Keratinocyte (primary cell): Measurements from ENCODE around the gene MYO16. TPM values are rescaled to one million over a fixed set of nuclear protein-coding genes. Genes with fewer than 3 reads are reported as not detected.

Source experiments
- DNase-seq: peaks from one replicate; pipeline ENCODE4 v3.0.0-alpha.2; 2011; ENCODE audit warnings: low read depth, missing footprints, low spot score
- FAIRE-seq: peaks from 2 replicates; lab custom pipeline; 2011; peaks lifted over from hg19 to GRCh38; lab: Jason Lieb, UNC
- H2AFZ ChIP-seq: 2 replicates; pipeline ENCODE4 v1.6.0; 2012; ENCODE audit warnings: low read length, control low read depth, inconsistent platforms; ENCODE audit not compliant: control insufficient read depth
- H3K27ac ChIP-seq: 2 replicates; pipeline ENCODE4 v1.5.1; 2011; ENCODE audit warnings: low read length; ENCODE audit not compliant: control insufficient read depth, insufficient read depth
- H3K27me3 ChIP-seq: 3 replicates; pipeline ENCODE4 v1.6.0; 2011; ENCODE audit warnings: low read length; ENCODE audit not compliant: control insufficient read depth, insufficient read depth; ENCODE audit errors: extremely low read depth
- H3K36me3 ChIP-seq, 2 experiments: 2 replicates in 1 of 2; 3 replicates in 1 of 2; pipeline ENCODE4 v1.5.1; 2011; ENCODE audit warnings: low read length in 2 of 2, mild to moderate bottlenecking in 1 of 2; ENCODE audit not compliant: control insufficient read depth in 2 of 2, insufficient read depth in 2 of 2; ENCODE audit errors: extremely low read depth in 1 of 2
- H3K4me1 ChIP-seq: 3 replicates; pipeline ENCODE4 v1.5.1; 2011; ENCODE audit warnings: low read length; ENCODE audit not compliant: control insufficient read depth, insufficient read depth; ENCODE audit errors: extremely low read depth
- H3K4me2 ChIP-seq: 3 replicates; pipeline ENCODE4 v1.6.0; 2011; ENCODE audit warnings: low read depth, low read length; ENCODE audit not compliant: control insufficient read depth, insufficient read depth; ENCODE audit errors: extremely low read depth
- H3K4me3 ChIP-seq, 3 experiments: fragments of 200-600 bp in 1 of 3; sonication (generic) in 1 of 3; 2 replicates in 2 of 3; 3 replicates in 1 of 3; pipeline ENCODE4 v1.5.1; 2011 to 2016; ENCODE audit warnings: low read length in 3 of 3, mild to moderate bottlenecking in 3 of 3, control low read depth in 2 of 3, inconsistent platforms in 1 of 3, low read depth in 1 of 3, mixed read lengths in 1 of 3, mixed run types in 1 of 3, moderate library complexity in 1 of 3; ENCODE audit not compliant: control insufficient read depth in 2 of 3, insufficient read depth in 2 of 3; ENCODE audit errors: extremely low read depth in 1 of 3
- H3K79me2 ChIP-seq: 2 replicates; pipeline ENCODE4 v1.6.0; 2012; ENCODE audit warnings: low read length; ENCODE audit not compliant: control insufficient read depth, insufficient read depth
- H3K9ac ChIP-seq: 3 replicates; pipeline ENCODE4 v1.6.0; 2011; ENCODE audit warnings: low read length; ENCODE audit not compliant: control insufficient read depth, insufficient read depth; ENCODE audit errors: extremely low read depth
- H3K9me1 ChIP-seq: 3 replicates; pipeline ENCODE4 v1.6.0; 2011; ENCODE audit warnings: low read length; ENCODE audit not compliant: control insufficient read depth, insufficient read depth; ENCODE audit errors: extremely low read depth
- H3K9me3 ChIP-seq: 2 replicates; pipeline ENCODE4 v1.5.1; 2012; ENCODE audit warnings: low read depth, low read length; ENCODE audit not compliant: control insufficient read depth
- H4K20me1 ChIP-seq: 3 replicates; pipeline ENCODE4 v1.6.0; 2011; ENCODE audit warnings: low read length; ENCODE audit not compliant: control insufficient read depth, insufficient read depth; ENCODE audit errors: extremely low read depth
- CTCF ChIP-seq, 3 experiments: IDR thresholded peaks in 1 of 3; conservative IDR thresholded peaks in 1 of 3; optimal IDR thresholded peaks in 1 of 3; 2 replicates in 2 of 3; 3 replicates in 1 of 3; pipeline versions ENCODE3 to v1.5.1; 2011; ENCODE audit warnings: low read length in 3 of 3, mild to moderate bottlenecking in 3 of 3, moderate library complexity in 2 of 3, control low read depth in 1 of 3, inconsistent platforms in 1 of 3; ENCODE audit not compliant: insufficient read depth in 2 of 3; ENCODE audit errors: extremely low read depth in 1 of 3
- EZH2 ChIP-seq: IDR thresholded peaks from one replicate; pipeline ENCODE4 v1.6.1; 2012; ENCODE audit warnings: inconsistent platforms, mild to moderate bottlenecking, low read length, moderate library complexity
- dilution Hi-C: fragments of 300-500 bp; cut with MboI; formaldehyde crosslinking; loops from one replicate; pipeline ENCODE4 v1.7.0; 2020; ENCODE audit warnings: low sequenced_read_pairs; ENCODE audit not compliant: extremely low pct_ligation_motif_present
- polyA plus RNA-seq, 5 experiments: library from polyadenylated mRNA; depleted of rRNA in 3 of 5; stranded (reverse) in 3 of 5; stranded (forward) in 1 of 5; unstranded in 1 of 5; fragments of >200 nt; gene quantifications; 1 replicate in 1 of 5; 2 replicates in 3 of 5; 3 replicates in 1 of 5; pipeline versions ENCODE4 v1.2.1 to v1.2.3, GENCODE V29; 2011 to 2012; ENCODE audit warnings: missing spikeins in 2 of 5, low read depth in 1 of 5, low replicate concordance in 1 of 5

MYO16 gene
- polyA plus RNA-seq, 1 donor (not counting 4 experiments of a cell fraction or from before 2014, with no cell fraction given), result 0.08 TPM

GRCh38 chr13:108657519-108657918, 28.1 kb downstream of the MYO16 start:
- no peaks in the 10 kb centered on the region for H3K27me3 ChIP-seq
- H3K4me3 ChIP-seq, result no peak overlapping the region
- H3K27ac ChIP-seq, result no peak overlapping the region
- FAIRE-seq (no peak), DNase-seq (no peak)
- no peaks in the 10 kb centered on the region for H3K4me1 ChIP-seq
- H3K9me1 ChIP-seq, result no peaks in the 10 kb centered on the region
- H3K9me3 ChIP-seq, result no peaks in the 10 kb centered on the region
- no peak overlapping the region for H2AFZ ChIP-seq
- H3K36me3 ChIP-seq, result no peaks in the 10 kb centered on the region
- dilution Hi-C loops, result no loop called here
- TF ChIP-seq EZH2 (no peak), CTCF (optimal IDR thresholded peaks at IDR 0.05 in 1 of 3, IDR thresholded peaks at IDR 0.05 in 1 of 3, conservative IDR thresholded peaks at IDR 0.05 in 1 of 3; ENCODE audit: extremely low read depth in 1 of 3, insufficient read depth in 2 of 3, low read length in 3 of 3) (no peak)
- H3K4me2 ChIP-seq, result no peak overlapping the region
- H3K9ac ChIP-seq, result no peak overlapping the region
- H3K79me2 ChIP-seq, result no peaks in the 10 kb centered on the region
- H4K20me1 ChIP-seq, result no peaks in the 10 kb centered on the region

GRCh38 chr13:108662528-108662927, 33.1 kb downstream of the MYO16 start:
- dilution Hi-C loops, result no loop called here
- Histone ChIP-seq H3K27ac (no peak overlapping the region), H3K9ac (no peak overlapping the region), H3K4me1 (no peaks in the 10 kb centered on the region), H2AFZ (no peak overlapping the region), H3K4me3 (no peak overlapping the region), H3K9me3 (peaks cover 3% of the 10 kb centered on the region), H3K9me1 (no peaks in the 10 kb centered on the region), H3K36me3 (no peaks in the 10 kb centered on the region), H4K20me1 (no peaks in the 10 kb centered on the region), H3K79me2 (no peaks in the 10 kb centered on the region), H3K4me2 (no peak overlapping the region), H3K27me3 (no peaks in the 10 kb centered on the region)
- no peak for TF ChIP-seq EZH2
- no peak for TF ChIP-seq CTCF (optimal IDR thresholded peaks at IDR 0.05 in 1 of 3, IDR thresholded peaks at IDR 0.05 in 1 of 3, conservative IDR thresholded peaks at IDR 0.05 in 1 of 3; ENCODE audit: extremely low read depth in 1 of 3, insufficient read depth in 2 of 3, low read length in 3 of 3)
- no peak for DNase-seq
- no peak for FAIRE-seq
